Airway epithelial cell (primary cell): ENCODE results near the gene CLTC. TPM values are rescaled to one million over a fixed set of nuclear protein-coding genes. Genes with fewer than 3 reads are reported as not detected.

Experiments used
- total RNA-seq: library from RNA; depleted of rRNA; stranded (reverse); fragments of >200 nt; gene quantifications from 2 replicates; pipeline ENCODE4 v1.2.3, GENCODE V29; 2015

CLTC gene
- total RNA-seq, result 220 and 230 TPM in 2 replicates

DNA sequence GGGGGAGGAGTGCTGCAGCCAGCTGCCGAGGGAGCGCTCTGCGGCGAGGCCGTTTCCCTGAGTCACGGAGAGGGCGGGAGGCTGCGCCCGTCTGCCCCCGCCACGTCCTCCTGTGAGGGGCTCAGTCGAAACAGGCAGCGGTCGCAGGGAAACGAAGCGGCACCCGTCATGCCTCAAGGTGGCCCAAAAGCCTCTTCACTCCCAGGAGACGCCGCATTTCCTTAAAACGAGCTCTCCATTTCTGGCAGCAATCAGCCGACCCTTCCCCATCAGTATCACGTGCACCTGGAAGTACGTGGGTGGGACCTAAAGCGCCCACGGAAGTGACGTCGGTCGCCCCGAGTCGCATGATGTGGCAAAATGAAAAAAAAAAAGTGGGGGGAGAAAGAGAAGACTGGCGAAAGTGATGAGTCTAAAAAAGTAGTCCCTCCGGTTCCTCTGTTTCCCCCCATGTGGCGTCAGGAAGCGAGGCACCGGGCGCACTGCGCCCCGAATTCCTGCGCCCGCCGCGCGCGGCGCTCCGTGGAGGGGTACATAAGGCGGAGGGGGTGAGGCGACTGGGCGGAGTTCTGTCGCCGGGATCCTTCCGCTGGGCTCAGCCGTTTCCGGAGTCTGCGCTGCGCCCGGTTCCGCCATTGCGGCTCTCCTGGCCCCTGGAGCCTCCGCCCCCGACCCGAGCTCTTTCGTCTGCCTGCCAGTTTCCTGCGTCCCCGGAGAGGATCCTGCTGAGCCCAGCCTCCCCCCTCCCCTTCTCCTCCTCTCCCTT lies at the start of gene CLTC:
CLTC (plus strand) TSS at position 598 of the 766 bp plus-strand sequence. CDS start 237 bp downstream, outside the sequence.

GRCh38 chr17:59707149-59707970 lies 87.7 kb downstream of the CLTC start, which contains the start of the genes PTRH2 and VMP1:
TSS of gene PTRH2 (minus strand) at chr17:59707430. CDS start at chr17:59697978, 9,452 bp downstream.
TSS of gene VMP1 (plus strand) at chr17:59707654. CDS start at chr17:59731447, 23,793 bp downstream.

Other genes starting within 250 kb of the CLTC start
- 22.9 and 25.5 TPM in 2 replicates for gene DHX40, start 54.3 kb upstream of the CLTC start, total RNA-seq
- gene PTRH2, start 87.5 kb downstream of the CLTC start, total RNA-seq, result 35.8 and 57.5 TPM in 2 replicates
- 73.9 and 81.8 TPM in 2 replicates for gene VMP1, start 87.8 kb downstream of the CLTC start, total RNA-seq